ENCODE measurements around the gene LHPP. TPM values are rescaled to one million over a fixed set of nuclear protein-coding genes. Genes with fewer than 3 reads are reported as not detected.

LHPP gene
- total RNA-seq, 1 experiment from 2014 or later, result 24.7 TPM

DNA sequence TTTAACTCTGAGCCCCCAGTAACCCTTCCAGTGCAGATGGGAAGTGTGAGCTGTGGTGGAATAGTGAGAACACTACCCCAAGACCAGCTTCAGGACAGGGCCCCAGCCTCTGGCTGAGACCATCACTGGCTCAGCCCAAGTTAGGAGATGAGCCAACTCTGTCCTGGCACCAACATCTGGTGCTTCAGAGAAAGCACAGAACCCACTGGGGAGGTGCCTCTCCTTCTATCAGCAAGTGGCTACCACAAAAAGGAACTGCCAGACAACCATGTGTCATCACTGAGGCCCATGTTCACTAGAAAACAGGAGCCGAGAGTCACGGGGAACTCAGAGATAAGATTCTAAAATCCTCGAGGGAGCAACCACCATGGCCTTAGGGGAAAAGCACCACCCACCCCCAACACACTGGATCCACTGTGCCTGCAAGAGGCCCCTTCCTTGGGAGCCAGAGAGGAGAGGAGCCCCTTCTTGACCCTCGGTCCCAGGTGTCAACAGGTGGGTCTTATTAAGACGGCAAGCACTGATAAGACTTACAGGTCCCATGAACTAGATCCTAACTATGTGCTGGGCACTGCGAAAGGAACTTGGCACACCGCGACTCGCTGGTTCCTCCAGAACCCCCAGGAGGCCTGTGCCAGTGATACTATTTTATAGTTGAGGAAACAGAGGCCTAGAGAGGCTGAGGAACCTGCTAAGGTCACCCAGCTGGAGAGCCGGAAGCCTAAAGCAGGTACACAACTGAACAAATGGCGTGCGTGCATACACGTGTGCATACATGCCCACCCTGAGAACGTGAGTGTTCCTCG lies 179.9 kb downstream of the LHPP start:
- no peak overlapping the region for H3K4me2 ChIP-seq
- ChIA-PET CTCF (no interaction called here), POLR2A (ENCODE audit: unreplicated experiment) (no interaction called here)
- no peaks in the 10 kb centered on the region for H4K20me1 ChIP-seq (ENCODE audit: insufficient read depth)
- no peaks in the 10 kb centered on the region for H3K9me3 ChIP-seq (ENCODE audit: insufficient read depth, low read depth)
- H3K27ac ChIP-seq, result no peak overlapping the region
- DNase-seq, result no peak
- no peaks in the 10 kb centered on the region for H3K27me3 ChIP-seq (ENCODE audit: insufficient read depth, low read depth)
- no peaks in the 10 kb centered on the region for H3K36me3 ChIP-seq (ENCODE audit: low read depth)
- no peaks in the 10 kb centered on the region for H3K9me2 ChIP-seq (ENCODE audit: insufficient read depth)
- intact Hi-C loops (cut with micrococcal nuclease; ENCODE audit: unreplicated experiment), result no loop called here
- H2AFZ ChIP-seq, result no peak overlapping the region
- no TSS peak for BruUV-seq (replicated peaks)
- peaks cover 7% of the 10 kb centered on the region for H3K4me1 ChIP-seq (replicated peaks; ENCODE audit: insufficient read depth)
- TF ChIP-seq EZH2 (IDR thresholded peaks at IDR 0.05; ENCODE audit: low read depth), result no peak
- TF ChIP-seq, protein P1, sequence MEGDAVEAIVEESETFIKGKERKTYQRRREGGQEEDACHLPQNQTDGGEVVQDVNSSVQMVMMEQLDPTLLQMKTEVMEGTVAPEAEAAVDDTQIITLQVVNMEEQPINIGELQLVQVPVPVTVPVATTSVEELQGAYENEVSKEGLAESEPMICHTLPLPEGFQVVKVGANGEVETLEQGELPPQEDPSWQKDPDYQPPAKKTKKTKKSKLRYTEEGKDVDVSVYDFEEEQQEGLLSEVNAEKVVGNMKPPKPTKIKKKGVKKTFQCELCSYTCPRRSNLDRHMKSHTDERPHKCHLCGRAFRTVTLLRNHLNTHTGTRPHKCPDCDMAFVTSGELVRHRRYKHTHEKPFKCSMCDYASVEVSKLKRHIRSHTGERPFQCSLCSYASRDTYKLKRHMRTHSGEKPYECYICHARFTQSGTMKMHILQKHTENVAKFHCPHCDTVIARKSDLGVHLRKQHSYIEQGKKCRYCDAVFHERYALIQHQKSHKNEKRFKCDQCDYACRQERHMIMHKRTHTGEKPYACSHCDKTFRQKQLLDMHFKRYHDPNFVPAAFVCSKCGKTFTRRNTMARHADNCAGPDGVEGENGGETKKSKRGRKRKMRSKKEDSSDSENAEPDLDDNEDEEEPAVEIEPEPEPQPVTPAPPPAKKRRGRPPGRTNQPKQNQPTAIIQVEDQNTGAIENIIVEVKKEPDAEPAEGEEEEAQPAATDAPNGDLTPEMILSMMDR (conservative IDR thresholded peaks at IDR 0.05), result no peak
- no peaks in the 10 kb centered on the region for H3K79me2 ChIP-seq (ENCODE audit: low read depth)
- H3F3A ChIP-seq (ENCODE audit: insufficient read depth, low read depth), result no peaks in the 10 kb centered on the region
- H3K4me3 ChIP-seq, result no peak overlapping the region

DNA sequence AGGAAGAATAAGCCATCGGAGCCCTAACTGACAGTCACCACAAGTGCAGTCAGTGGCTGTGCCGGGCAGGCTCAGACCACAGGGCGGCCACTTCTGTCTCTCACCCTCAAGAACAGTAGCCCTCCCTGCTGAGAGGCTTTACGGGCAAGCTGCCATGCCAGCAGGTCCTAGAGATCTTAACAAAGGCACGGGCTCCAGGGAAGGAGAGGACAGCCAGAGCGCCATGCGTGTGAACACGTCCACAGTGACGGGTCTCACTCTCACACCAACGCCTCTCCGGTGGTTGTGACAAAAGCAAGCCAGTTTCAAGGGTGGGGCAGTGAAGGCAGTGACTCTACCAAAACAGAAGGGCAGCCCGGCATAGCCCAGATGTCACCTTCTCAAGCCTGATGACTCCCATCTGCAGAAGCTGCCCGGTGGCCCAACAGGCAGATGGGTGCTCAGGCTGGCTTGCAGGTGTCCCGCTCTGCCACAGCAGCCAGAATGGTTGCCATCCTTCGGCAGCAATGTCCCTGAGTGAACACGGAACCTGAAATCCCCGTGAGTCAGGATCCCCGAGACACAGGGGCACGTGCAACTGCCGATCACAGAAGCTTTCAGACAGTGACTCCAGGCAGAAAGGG lies 180.6 kb downstream of the LHPP start:
- H2AFZ ChIP-seq, result no peak overlapping the region
- no peak overlapping the region for H3K4me2 ChIP-seq
- H3K4me3 ChIP-seq, result no peak overlapping the region
- H3F3A ChIP-seq (ENCODE audit: insufficient read depth, low read depth), result no peaks in the 10 kb centered on the region
- no peaks in the 10 kb centered on the region for H3K36me3 ChIP-seq (ENCODE audit: low read depth)
- intact Hi-C loops (cut with micrococcal nuclease; ENCODE audit: unreplicated experiment), result no loop called here
- CTCF ChIA-PET, result no interaction called here
- H3K27ac ChIP-seq, result no peak overlapping the region
- no TSS peak for BruUV-seq (replicated peaks)
- H3K9me3 ChIP-seq (ENCODE audit: insufficient read depth, low read depth), result no peaks in the 10 kb centered on the region
- no peaks in the 10 kb centered on the region for H3K9me2 ChIP-seq (ENCODE audit: insufficient read depth)
- POLR2A ChIA-PET (ENCODE audit: unreplicated experiment), result no interaction called here
- no peaks in the 10 kb centered on the region for H4K20me1 ChIP-seq (ENCODE audit: insufficient read depth)
- peaks cover 14% of the 10 kb centered on the region for H3K4me1 ChIP-seq (replicated peaks; ENCODE audit: insufficient read depth)
- no peaks in the 10 kb centered on the region for H3K79me2 ChIP-seq (ENCODE audit: low read depth)
- no peak for DNase-seq
- no peaks in the 10 kb centered on the region for H3K27me3 ChIP-seq (ENCODE audit: insufficient read depth, low read depth)
- TF ChIP-seq EZH2 (IDR thresholded peaks at IDR 0.05; ENCODE audit: low read depth), result no peak
- TF ChIP-seq, protein P1 (conservative IDR thresholded peaks at IDR 0.05), result no peak

DNA sequence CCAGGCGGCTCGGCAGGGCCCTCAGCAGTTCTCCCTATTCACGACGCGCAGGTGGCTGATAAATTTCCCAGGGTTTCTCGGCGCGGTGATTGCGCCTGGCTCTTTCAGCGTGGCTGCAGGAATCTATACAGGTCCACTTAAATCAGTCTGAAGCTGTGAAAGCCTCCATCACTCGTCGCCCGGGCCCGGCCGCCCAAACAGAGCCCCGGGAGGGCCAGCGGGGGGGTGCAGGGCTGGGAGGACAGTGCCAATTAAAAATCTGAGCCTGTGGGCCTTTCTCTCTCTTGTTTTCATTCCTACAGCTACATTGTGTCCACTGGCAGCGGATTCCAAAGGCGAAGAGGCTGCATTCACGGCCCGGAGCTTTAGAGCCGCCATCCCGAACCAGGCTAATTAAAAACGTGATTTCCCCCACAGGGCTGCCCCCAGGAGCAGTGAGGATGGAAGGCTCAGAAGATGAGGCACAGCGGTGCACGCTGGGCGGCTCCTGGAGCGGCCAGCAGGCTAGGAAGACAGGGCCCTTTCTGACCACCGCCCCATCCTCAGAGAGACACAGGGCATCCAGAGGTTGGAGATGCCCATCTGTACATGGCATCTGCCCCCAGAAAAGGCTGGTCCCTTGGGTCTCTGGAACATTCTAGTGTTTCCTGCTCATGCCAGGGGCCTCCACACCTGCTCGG lies 181.8 kb downstream of the LHPP start:
- CTCF ChIA-PET, result no interaction called here
- H3K4me1 ChIP-seq (replicated peaks; ENCODE audit: insufficient read depth), result peaks cover 16% of the 10 kb centered on the region

More for the DNA sequence above, 181.8 kb downstream of the LHPP start:
- Histone ChIP-seq H2AFZ (no peak overlapping the region), H4K20me1 (ENCODE audit: insufficient read depth) (no peaks in the 10 kb centered on the region), H3K27ac (no peak overlapping the region), H3K79me2 (ENCODE audit: low read depth) (no peaks in the 10 kb centered on the region), H3F3A (ENCODE audit: insufficient read depth, low read depth) (no peaks in the 10 kb centered on the region), H3K27me3 (ENCODE audit: insufficient read depth, low read depth) (no peaks in the 10 kb centered on the region), H3K36me3 (ENCODE audit: low read depth) (no peaks in the 10 kb centered on the region), H3K4me2 (no peak overlapping the region), H3K9me2 (ENCODE audit: insufficient read depth) (no peaks in the 10 kb centered on the region), H3K4me3 (no peak overlapping the region), H3K9me3 (ENCODE audit: insufficient read depth, low read depth) (no peaks in the 10 kb centered on the region)
- no peak for TF ChIP-seq EZH2 (IDR thresholded peaks at IDR 0.05; ENCODE audit: low read depth)
- TF ChIP-seq, protein P1 (conservative IDR thresholded peaks at IDR 0.05), result no peak
- no TSS peak for BruUV-seq (replicated peaks)
- intact Hi-C loops (cut with micrococcal nuclease; ENCODE audit: unreplicated experiment), result no loop called here
- DNase-seq, result no peak
- POLR2A ChIA-PET (ENCODE audit: unreplicated experiment), result interaction anchor here (0.6 kb wide), 1 partner anchor 66 kb away, joined by 4 read pairs; no protein-coding TSS in a partner anchor
